GM21529 (cell line): ENCODE measurements around the gene HCN4.

ENCODE experiments used
- ATAC-seq: cut with Tn5 transposase; IDR thresholded peaks from one replicate; pipeline ENCODE4 v1.9.1; 2021; ENCODE audit not compliant: unreplicated experiment

Gene HCN4

DNA sequence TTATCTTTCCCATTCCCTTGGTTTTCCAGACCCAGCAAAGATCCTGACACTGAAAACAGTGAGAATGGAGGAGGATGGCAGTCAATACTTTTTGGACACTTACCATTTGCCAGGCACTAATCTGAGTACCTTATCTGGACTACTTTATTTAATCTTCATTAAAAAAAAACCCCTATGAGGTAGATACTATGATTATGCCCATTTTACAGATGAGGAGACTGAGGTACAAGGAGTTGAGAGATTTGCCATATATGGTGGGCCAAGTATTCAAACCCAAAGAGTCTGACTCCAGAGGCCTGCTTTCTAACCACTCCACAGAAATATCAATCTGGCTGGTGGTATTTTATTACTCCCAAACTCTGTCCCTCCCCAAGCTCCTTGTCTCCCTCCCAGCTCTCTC, 19.6 kb downstream of the HCN4 start:
- no peak for ATAC-seq

DNA sequence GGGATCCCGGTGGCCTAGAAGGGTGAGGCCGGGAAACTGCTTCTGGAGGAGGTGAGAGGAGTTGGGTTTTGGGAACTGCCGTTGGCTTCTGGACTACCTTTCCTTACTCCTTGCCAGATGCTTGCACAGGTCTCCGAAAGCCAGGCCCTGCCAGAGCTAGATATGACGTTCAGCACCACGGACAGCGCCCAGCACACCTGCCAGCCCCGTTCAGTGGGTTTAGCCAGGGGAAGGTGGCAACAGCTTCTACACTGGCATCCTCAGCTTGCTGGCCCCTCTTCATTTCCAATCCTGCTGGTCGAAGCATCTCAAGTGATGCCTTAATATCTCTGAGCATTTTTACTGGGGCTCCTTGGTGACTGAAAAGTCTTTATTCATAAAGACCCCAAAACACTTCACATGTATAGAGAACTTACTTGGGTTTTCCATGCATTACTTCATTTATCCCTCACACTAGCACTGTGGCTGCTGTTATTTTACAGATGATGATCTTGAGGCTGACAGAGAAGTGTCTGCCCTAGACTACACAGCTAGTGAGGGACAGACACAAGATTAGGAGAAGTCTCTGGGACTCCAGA, 21.9 kb downstream of the HCN4 start:
- ATAC-seq, result no peak

DNA sequence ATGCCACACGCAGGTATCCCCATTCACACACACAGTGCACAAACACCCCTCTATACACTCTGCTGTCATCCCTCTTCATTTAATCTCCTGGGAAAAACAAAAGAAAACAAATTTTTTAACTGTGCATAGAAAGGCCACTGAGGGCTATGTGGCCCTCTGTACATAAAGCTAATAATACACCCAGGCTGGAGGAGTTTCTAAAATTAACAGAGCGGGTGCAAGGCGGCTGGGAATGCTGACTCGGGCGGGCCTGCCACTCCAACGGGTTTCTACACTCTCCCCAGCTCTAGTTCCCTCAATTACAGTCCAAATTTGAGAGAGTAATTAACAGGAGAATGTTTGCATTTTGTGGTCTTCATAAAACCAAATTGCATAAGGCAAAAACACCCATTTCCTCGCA, 23.1 kb downstream of the HCN4 start:
- no peak for ATAC-seq

DNA sequence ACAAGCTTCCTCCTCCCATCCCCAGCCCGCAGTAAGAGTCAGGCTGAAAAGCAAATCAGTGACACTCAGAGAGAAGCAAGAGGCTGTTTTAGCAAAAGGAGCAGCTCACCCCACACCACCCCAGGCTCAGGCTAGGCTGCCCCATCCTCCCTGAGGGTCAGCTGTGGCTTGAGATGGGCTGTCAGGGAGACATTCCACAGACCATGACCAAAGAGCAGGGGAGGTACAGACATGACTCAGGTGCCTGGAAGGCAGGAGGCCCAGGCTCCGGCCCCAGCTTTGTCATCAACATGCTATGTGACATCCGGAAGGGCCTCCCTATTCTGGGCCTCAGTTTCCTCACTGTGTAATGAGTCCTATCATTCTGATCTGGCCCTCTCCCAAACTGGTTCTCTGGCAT, 24.7 kb downstream of the HCN4 start:
- no peak for ATAC-seq

DNA sequence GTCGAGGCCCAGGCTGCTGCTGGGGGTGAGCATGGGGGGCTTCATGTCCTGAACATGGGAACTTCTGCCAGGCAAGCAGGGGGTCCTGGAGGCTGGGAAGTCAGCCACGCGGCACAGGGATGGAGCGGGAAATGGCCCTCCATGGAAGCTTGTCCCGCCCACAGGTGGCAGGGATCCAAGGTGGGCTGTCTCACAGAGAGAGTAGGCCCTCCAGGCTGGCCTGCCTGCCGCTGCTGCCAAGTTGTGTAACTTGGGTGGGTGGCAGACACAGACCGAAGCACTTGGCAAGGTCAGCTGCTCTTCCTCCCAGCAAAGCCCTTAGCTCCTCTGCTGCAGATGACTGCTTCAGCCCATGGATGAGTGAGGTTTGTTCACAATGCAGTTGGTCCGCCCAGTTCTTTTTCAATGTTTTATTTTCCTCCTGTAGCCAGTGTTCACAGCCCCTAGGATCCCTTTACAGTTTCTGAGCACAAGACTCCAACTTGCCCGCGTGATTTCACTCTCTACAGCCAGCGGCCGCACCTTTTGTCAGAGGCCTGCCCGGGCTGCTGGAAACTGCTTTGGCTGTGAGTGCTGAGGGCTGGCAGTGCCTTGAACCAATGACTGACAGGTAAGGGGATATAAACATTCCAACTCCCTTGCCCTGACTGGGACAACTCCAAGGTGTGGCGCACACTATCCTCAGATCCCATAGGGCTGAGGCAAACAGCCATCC, 26.7 kb downstream of the HCN4 start:
- no peak for ATAC-seq

DNA sequence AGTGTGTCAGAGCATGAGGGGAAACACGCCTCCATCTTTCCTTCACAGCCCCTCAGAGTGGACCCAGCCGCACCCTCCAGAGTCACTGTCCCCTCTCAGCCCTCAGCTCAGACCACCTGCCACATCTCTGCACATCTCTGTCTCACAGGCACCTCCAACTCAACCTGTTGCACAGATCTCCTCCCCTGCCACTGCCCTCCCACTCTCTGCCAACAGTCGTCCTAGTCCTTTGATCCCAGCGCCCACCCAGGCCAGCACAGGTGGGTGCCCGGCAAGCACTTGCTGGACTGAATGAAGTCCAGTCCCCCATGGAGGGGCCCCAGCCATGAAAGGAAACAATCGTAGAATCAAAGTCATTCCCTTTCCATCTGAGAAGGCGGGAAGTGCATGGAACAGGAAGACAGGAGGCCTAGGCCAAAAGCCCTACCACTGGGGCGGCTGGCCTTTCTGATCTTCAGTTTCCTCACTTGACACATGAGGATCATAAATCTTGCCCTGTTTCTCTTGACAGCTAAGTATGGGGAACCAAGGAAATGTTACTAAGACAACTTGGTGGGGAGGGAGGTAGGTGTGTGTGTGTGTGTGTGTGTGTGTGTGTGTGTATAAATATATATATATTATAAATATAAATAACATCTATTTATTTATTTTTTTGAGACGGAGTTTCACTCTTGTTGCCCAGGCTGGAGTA, 28.1 kb downstream of the HCN4 start:
- ATAC-seq, result no peak

DNA sequence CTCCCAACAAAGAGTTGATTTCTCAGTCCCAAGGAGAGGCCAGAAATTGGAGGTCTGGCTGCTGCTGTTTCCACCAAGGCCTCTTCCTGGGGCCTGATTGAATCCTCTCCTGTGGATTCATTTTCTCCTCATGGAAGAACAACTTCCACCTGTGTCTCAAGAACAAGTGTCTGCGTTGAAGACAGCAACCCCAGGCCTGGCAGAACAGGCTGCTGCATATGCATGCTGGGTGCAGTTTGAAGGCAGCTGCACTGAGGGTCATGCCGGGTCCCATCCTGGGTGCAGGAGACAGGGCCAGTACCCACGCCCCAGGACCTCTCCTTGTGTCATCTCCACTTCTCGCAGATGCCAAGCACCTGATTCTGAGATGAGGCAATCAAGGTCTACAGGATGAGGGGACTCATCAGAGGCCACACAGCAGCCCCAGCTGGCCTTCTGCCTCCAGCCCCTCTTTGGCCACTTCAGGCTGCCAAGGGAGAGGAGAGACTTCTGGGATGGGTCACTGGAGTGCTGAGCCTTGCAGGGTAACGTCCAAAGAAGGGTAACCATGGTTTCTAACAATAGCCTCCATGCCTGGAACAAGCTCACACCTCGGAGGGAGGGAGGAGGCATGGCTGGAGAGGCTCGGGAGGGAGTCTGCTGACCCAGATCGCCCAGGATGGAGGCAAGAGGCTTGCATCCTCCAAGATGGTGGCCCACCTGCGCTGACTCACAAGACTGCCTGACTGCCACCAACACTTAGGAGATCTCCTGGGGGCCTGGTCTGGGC, 30.0 kb downstream of the HCN4 start:
- ATAC-seq, result no peak

DNA sequence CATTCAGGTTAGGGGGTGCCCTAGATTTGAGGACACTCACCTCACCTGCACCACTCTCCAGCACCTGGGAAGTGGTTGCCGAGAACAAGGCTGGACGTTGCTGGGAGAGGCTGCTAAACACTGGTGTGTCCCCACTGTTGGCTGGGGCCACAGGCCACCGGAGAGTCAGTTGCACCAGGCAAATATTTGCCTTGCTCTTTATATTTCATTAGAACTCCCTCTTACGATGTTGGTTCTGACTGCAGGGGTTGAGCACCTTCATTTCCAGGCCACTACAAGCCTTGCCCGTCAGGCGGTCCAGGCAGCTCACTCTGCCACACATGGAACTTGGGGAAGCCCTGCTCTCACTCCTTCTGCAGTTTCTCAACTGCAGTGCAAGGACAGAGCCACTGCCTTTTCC, 30.7 kb downstream of the HCN4 start:
- ATAC-seq, result no peak

DNA sequence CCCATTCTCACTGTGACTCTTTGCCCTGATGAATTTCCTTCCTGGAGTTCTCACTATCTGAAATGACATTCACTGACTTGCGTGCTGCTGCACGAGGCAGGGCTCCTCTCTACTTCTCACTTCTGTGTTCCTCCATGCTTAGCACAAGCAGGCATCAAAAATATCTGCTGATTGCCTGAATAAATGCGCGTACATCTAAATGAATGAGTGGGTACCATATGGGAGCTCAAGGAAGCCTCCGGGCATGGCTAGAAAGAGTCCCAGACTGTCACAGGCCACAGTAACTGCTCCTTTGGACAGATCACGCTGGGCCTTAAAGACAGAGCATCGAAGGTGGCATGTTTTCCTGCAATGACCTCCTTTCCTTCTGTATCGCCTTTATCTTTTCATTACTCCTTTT, 31.6 kb downstream of the HCN4 start:
- no peak for ATAC-seq

DNA sequence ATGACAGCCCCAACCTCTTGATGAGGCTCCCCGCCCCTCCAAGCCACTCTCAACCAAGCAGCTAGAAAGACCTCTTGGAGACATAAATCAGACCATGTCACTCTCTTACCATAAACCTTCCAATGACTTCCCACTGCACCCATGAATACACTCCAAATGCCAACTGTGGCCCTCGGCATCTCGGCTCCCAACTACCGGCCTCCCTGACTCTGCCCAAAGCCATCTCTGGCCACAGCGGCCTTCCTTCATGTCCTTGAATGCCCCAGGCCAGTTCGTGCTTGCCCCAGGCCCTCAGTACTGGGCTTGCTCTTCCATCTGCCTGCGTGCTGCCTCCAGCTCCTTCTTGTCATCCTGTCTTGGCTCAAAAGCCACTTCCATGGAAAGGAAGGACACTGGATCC, 32.0 kb downstream of the HCN4 start:
- ATAC-seq, result no peak

DNA sequence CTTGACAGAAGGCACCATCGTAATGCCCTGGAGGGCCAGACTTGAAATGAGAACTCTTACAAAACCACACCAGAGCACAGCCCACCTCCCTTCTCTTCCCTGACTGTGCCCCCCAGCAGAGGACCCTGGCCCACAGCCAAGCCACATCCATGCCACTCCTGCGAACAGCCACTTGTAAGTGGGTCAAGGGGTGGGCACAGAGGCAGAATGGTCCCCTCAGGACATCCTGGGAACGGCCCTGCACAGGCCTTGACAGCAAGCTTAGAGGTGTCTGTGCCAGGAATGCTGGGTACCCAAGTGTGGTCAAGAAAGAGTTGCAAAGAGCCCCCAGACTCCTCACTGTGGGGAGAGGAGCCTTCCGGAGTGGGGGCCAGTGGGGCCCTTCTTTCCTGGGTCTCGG, 33.3 kb downstream of the HCN4 start:
- ATAC-seq, result no peak

DNA sequence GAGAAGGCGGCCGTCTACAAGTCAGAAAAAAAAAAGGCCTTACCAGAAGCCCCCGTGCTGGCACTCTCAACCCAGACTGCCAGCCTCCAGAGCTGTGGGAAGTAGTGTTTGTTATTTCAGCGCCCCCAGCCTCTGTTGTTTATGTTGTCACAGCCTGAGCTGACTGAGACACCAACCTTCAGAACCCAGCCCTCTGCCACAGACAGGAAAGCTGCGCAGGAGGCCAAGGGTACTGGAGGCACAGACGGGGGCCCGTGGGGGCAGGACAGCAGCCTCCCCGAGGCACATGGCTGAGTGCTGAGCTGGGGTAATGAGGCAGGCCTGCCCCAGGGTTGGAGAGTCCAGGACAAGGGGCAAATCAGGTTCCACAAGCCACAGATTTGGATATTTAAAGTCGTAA, 33.7 kb downstream of the HCN4 start:
- no peak for ATAC-seq

DNA sequence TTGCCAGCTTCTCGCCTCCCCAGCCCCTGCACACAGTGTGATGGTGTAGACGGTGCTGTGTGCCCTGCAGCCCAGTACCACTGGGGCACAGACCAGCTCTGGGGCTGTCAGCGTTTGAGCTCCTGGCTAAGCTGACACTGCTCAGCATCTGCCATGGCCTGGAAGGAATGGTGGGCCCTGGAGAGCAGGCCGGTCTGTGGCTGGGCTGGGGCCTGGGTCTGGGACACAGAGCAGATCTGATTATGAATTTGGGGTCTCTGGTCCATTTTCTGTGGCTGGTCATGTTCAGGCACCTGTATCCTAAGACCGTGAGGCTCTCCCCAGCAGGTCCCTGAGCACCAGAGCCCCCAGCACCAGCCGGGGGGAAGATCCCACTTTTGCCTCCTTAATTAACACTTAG, 34.7 kb downstream of the HCN4 start:
- no peak for ATAC-seq

DNA sequence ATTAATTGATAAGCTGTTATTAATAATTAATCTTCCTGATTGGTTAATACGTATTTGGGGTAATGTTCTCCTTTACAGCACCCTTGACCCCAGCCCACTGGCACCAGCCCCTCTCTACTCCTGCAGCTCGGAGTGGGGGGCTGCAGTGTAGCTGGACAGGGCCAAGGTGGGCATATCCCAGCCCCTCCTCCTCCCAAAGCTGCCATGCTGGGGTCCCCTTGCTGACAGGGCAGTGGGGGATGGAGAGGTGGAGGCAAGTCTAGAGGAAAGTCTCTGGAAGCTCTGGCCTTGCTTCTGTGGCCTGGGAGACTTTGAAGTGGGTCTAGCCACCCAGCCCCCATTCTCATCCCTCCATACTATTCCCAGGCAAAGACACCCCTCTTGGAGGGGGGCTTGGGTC, 35.8 kb downstream of the HCN4 start:
- no peak for ATAC-seq

DNA sequence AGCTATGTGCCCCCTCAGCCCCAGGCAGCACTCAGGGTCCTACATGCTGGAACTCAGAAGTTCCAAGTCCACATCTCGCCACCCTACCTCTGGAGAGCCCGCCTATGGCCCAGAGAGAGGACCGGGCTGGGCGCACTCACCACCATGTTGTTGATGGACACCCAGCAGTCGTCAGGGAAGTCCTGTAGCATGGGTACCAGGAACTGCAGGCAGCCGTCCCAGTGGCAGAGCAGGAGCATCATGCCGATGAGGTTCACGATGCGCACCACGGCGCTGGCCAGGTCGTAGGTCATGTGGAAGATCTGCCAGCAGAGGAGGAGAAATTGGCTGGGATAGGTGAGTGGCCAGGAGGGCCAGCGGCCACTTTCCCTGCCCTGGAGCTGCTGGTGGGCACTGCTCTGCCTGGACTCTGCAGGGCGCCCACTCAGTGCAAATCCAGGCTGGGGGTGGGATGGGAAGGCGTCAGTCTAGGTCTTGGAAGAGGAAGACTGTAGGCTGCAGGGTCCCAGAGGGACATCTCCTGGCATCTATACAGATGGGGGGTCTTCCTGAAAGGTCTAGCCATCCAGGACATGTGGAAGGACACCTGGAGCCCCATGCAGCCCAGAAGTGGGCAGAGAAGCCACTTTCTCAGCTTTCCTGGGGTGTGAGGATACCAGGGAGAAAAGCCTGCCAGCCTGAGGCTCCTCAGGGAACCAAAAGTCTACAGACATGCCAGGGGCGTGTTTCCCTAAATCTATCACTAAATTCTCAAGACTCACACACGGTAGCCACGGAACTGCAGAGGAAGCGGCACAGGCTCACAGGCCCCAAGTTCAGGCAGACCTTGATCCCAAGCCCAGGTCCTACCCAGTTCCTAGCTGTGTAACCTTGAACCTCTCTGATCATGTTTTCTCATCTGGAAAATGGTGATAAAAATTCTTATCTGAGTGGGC, 36.5 kb downstream of the HCN4 start:
- no peak for ATAC-seq

DNA sequence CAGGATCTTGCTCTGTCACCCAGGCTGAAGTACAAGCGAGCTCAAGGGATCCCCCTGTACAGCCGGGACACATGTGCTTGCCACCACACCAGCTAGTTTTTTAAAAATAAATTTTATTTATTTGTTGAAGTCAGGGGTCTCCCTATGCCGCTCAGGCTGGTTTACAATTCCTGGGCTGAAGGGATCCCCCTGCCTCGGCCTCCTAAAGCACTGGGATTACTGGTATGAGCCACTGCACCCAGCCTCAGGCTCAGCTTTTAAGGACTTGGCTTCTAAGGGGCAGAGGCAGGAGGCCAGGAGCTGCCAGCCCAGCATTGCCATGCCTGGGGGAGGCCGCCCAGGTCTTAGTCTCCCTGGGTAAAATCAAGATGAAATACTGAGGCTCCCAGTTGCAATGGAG, 37.3 kb downstream of the HCN4 start:
- ATAC-seq, result no peak

DNA sequence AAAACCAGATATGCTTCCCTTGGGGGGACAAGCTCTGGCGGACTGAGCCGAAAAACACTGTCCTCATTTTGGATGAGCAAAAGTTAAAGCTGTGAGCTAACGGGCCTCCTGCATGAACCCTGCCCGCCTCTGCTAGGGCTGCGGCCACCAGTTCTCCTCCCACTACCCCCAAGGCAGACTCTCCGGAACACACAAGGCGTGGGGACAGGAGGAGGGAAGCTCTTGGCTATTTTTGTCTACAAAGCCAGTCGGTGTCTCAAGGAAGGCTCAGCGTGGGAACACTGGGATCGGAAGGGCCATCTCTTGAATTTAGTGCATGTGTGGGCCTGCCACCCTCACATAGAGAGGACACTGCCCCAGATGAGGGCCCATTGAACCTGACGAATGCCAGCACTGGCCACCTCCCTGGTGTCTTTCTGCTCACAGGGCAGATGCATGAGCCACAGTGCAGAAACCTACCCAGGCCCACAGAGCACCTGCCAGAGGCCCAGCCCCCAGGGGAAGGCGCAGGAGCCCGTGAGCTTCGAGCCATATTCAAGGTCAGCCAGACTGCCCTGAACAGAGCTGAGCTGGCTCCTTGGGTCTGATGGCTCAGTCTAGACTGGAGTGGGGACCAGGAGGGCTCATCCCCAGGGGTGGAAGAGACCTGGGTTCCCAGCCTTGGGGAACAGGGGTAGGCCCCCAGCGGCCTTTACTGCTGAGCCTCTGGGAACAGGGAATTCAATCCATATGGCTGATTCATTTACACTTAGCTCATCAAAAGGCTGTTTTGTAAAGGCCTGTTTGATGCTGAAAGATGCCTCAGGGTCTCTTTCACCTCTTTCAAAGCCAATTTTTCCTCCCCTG, 38.3 kb downstream of the HCN4 start:
- ATAC-seq, result no peak

DNA sequence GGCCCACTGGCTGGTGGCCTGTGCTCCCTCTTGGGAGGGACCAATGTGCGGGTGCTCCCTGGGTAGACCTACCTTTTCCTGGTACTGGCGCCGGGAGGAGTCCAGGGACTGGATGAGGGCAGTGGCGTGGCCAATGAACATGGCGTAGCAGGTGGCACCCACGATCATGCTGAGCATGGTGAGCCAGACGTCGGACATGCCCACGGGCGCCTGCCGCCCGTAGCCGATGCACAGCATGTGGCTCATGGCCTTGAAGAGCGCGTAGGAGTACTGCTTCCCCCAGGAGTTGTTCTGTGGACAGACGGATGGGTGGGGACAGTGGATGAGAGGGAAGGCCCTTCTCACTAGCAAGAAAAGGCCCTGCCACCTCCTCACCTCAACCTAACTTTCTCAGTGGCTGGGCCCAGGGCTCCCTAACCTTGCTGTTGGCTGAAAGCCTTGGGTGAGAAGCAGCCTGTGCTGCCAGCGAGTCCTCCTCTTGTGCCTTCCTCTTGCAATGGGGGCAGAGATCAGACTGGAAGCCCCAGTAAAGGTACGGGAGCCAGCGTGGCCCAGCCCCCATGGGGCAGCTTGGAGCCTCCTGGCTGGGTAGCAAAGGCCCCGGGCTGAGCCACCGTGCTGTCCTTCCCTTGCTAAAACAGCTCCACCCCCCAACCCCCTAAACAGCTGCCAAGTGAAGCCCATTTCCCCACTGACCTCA, 39.1 kb downstream of the HCN4 start:
- no peak for ATAC-seq

DNA sequence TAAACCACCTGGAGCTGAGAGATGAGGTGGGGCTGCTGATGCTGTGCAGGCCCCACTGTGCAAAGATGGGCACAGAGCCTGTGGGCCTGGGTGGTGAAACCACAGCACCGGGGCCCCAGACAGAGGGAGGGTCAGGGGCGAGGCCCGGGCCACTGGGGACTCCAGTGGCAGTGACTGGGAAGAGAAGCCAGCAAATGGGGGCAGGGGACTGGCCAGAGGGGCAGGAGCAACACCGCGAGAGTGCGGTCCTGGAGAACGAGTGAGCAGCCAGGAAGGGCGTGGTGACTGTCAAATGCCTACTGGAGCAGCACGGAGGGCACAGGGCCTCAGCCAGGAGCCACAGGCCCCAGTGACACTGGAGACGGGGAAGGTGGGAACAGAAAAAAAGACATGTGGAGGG, 39.8 kb downstream of the HCN4 start:
- ATAC-seq, result no peak
